Hepatocyte (in vitro differentiated cells): ENCODE measurements around the gene BCL2L15.

Source experiments
- CTCF ChIP-seq: fragments of 200-600 bp; sonication (generic); IDR thresholded peaks from 2 replicates; pipeline ENCODE4 v1.5.1; 2016; ENCODE audit warnings: antibody characterized with exemption, mild to moderate bottlenecking; ENCODE audit not compliant: poor library complexity
- EZH2 ChIP-seq: fragments of 200-600 bp; sonication (generic); IDR thresholded peaks from 2 replicates; pipeline ENCODE4 v1.6.1; 2016; ENCODE audit warnings: antibody characterized with exemption, mild to moderate bottlenecking, borderline replicate concordance

DNA sequence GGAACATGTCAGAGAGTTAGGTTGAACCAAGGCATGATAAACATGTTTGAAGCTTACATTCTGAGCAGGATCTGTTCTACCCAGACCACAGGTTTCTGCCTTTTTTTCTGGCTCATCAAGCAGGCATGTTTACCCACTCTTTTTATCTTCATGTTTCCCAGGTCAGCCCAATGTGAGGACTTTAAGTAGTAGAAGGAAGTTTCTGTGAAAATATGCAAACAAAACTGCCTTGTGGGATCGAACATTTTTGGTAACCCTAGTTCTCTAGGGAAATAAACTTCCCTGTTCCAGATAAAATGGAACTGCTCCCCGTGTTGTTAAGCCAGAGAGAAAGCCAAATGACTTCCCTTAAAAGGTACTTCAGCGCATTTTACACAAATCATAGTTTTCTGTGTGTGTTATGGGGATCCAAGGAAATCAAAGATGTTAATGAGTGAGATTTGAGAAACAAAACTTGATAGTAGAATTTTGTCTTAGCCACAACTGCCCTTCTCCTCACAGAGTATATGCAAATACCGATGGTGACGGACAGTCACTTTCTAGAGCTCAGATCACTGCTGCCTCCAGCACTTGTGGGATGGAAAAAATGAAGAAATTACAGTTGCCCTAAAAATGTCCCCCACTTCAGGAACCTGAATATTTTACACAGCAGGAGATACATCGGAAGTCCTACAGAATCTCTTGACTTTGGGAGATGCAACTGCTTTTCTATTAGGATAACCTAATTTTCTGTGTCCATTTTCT, 41.0 kb upstream of the BCL2L15 start:
- TF ChIP-seq CTCF (no peak), EZH2 (no peak)
